IPS DF 4.7 (cell line): ENCODE results near the gene SLC25A29.

Experiments
- DNase-seq: peaks from one replicate; pipeline ENCODE4 v3.0.0-alpha.2; 2013; ENCODE audit warnings: low spot score; ENCODE audit errors: extremely low read depth

Gene SLC25A29

DNA sequence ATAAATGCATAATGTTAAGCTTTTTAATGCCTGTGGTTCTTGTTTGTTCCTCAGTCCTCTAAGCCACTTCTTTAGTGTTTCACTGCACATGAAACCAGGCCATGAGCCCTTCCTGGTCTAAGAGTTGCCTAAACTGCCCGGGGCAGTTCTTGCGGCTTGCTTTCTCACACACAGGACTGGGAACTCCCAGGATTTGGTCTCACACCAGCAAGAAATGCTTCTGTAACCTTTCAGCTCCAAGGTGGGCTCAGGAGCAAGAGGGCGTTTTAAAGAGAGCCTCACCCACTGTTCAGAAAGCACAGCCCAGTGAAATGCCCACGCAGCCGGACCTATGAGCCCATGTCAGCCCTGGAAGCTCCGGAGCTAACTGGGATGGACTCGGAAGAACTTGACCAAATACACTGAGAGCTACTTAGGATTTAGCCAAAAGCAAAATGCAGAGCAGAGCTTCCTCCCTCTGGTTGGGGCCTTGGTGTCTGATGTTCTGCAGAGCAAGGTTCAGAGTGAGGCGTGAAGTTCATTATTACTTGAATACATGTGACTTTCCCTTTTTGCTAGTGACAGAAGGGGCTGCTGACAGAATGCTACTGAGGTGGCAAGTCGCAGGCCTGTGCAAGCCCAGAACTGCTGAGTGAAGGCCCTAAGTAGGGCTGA is 23.4 kb downstream of the SLC25A29 start:
- no peak for DNase-seq

DNA sequence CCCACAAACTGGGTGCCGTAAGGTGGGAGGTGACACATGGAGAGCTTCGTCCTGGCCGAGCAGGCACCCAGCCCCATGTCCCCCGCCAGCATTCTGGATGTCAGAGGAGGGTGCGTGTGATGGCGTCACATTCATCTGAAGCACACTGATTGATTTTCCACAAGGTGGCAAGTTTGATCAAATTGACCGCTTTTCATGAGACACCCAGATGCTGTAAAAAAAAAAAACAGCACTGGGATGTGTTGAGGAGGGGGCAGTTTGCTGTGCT is 24.2 kb downstream of the SLC25A29 start:
- no peak for DNase-seq

DNA sequence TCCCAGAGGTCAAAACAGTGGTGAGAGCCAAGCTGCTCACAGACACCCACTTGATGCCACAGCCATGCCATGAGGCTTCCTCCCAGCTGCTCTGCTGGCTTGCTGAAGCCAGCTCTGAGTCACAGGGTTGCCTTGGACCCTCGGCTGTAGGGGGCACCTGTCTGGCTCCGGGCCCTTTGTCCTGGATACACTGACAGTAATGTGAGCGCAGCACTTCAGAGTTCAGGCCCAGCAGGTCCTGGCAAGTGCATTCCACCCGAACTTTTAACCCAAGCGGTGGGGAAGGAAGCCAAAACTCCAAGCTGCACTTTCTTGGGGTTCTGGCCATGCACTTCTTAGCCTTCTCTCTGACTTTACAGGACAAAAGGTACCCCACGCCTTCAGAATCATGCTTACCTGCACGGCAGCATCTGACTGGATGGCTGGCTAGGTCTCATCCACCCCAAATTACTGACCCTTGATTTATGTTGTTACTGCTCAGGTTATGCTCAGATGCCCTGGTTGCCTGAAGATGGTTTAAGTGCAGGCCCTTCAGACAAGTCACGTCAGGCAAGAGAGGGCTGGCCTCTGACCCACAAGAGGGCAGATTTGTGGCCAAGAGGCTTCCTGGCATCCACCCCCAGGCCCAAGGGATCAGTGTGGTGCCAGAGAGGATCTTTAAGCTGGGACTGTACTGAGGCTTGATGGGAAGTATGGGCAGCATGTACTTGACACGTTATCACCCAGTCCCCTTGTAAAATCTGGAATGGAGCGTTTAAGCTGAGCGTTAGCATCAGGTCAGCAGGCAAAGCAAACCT is 24.8 kb downstream of the SLC25A29 start:
- no peak for DNase-seq

DNA sequence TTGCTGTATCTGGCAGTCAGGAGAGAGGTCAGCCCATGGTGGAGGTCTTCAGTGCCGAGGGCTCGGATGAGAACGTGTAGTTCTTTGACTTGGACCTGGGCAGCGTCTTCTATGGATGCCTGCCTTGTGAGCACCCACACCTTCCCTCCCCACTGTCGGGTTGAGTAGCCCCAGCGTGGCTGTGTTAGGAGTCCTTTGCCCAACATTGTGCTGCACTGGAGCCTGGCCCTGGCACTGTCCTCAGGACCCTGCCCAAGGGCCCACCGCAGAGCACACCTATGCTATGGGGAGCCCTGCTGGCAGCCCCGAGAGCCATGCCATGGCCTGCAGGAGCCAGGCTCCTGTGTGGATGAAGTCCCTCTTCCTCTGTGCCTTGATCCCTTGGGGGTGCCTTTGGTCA is 26.7 kb downstream of the SLC25A29 start:
- DNase-seq: no peak

DNA sequence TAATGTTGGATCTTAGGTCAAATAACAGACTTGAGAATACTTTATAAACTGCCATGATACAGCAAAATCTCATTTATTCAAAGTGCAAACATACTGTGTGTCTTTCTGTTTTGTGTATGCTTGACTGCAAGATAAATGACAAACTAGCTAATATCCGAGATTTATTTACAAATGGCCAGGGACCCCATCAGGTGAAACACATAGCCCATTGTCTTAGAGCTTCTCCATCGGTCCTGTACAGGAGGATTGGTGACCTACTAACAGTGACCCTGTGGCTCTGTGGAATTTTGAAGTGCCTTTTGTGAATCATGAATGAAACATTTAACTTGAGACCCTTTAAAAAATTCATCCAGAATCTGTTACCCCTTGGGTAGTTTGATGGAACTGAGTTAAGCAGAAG is 27.1 kb downstream of the SLC25A29 start:
- DNase-seq: no peak

DNA sequence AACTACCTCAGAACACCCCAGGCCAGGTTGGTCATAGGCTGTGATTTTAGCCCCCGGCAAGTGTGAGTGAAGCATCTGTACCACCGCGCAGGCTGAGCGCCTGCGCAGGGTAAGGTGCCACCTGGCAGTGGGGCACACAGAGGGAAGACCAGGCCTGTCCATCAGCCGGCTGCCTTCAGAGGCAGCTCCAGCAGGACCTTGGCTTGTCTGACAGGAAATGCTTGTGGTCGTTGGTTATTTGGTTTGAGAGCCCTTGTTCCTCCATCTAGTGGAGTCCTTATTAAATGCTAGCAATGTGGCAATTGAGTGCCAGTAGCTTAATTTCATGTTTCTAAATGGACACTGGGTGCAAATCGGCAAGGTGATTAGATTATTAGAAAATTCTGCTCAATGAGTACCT is 27.5 kb downstream of the SLC25A29 start:
- no peak for DNase-seq

DNA sequence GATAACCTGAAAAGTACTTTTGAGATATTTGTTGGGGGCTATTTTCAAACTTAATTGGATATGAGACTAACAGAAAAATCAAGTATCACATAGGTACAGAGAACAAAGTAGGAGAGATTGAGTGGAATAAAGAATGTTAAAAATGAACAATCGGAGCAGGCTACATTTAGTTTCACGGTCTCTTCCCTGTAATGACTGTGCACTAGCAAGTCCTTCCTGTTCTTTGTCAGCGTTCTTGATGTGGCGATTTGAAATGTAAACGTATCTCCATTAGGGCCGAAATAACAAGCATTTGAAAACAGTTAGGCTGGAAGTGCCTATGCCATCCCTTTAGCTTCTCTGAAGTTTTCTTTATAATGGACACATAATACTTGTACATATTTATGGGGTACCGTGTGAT is 31.0 kb downstream of the SLC25A29 start:
- DNase-seq: no peak

DNA sequence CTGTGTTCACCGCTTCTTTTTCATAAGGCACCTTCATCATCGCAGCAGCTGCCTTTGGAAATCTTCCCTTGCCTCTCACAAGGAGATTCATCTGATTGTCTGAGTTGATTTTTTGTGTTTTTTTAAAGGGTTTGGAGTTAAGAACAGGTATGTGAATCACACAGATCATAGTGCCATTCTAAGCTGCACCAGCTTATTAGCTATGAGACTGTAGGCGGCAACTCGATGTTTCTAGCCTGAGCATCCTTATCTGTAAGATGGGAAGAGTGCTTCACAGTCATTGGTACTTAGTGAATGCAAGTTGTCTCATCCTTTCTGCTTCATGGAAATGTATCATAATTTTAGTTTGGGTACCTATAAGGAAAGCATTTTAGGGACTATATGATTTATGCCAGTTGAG is 32.0 kb downstream of the SLC25A29 start:
- DNase-seq: no peak

DNA sequence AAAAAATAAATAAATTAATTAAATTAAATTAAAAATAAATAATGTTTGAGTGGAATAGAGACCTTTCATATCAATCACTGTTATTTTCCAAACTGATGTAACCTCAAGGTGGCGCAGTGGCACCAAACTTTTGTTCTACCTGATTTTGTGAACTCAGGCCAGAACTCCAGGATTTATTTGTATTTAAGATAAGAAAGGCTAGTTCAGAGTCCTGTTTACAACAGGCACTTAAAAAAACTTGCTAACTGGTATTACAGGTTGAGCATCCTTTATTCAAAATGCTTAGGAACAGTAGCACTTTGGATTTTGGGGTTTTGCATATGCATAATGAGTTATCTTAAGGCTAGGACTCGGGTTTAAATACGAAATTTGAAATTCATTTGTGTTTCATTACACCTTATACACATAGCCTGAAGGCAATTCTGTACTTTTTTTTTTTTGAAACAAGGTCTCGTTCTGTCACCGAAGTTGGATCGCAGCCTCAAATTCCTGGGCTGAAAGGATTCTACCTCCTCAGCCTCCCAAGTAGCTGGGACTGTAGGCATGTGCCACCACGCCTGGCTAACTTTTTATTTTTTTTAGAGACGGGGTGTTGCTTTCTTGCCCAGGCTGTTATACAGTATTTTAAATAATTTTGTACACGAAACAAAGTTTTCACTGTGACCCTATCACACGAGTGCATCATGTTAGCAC is 34.9 kb downstream of the SLC25A29 start:
- no peak for DNase-seq

DNA sequence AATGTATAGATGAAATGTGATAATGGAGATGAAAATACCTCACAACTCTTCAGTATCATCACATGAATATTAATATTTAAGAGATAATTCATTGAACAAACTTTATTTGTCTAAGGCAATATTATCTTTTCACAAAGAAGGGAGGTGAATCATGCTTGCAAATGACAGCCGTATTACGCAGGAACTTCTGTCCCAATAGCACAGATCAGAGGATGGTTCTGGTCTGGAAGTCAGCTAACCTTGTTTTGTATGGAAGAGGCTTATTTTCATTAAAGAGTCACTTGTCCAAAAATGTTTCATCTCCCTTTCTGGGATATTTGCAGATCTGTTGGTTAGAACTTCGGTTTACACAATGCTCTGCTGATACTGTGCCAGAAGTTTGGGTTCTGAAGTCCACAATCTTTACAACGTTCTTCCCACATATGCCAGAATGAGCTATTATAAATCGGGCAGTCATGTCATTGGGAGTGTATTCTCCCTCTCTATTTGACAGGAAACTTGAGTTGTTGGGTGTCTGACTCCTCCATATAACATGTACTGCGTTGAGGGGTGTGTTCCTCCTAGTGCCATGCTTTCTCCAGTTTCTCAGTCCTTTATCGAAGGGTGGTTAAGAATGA is 37.5 kb downstream of the SLC25A29 start:
- no peak for DNase-seq

DNA sequence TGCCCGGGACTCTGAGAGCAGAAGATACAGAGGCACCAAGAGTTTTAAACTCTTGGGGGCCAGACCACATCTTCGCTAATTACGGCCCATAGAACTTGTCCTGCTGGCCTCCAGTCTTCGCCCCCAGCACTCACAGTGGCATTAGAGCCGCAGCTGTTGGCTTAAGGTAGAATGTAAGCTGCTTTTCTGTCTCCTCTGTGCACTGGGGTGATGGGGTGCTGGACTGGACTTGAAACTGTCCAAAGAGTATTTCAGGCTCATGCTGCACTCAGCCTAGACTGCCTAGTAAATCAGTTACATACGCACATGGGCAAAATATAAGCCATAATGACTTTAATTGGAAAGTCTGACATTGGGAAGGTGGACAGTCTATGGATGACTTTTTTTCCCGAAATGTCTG is 38.3 kb downstream of the SLC25A29 start:
- no peak for DNase-seq

DNA sequence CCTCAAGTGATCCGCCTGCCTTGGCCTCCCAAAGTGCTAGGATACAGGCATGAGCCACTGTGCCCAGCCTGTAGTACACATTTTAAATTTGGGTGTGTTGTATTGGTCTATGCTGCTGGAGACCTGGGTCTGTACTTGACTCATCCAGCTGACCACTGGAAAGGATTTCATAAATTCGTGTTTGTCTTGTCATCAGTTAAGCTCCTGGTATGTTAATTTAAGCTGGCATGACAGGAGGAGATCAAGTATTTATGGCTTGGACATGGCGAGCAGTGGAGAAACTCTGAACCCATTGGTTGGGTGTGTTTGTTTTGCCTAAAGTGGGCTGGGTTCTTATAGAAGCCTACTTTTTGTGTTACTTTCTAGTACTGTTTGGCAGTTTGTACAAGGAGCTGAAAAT is 43.1 kb downstream of the SLC25A29 start:
- no peak for DNase-seq

DNA sequence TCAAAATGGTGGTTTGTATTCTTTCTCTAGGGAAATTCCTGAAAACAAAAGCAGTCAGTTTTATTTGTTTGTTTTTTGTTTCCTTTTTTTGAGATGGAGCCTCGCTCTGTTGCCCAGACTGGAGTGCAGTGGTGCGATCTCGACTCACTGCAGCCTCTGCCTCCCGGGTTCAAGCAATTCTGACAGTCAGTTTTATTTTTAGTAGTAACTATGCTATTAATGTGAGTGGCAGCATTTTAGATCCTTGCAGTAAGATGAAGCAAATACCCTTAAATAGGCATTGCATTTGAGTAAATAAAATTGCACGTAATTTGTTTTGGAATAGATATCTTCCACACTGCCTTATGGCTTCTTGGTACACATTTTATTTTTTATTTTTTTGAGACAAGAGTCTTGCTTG is 43.7 kb downstream of the SLC25A29 start:
- no peak for DNase-seq

DNA sequence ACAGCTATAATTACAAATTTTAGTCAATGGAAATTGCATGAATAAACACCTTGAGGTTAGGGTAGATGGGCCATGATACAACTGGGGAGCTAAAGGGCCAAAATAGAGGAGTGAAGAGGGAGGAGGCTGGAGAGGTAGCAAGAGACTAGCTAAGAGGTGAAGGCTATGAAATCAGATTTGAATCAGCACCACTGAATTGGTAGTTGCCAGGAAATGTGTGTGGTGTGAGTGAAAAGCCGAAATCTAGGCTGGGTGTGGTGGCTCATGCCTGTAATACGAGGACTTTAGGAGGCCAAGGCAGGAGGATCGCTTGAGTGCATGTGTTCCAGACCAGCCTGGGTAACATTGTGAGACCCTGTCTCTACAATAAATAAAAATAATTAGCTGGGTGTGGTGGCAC is 44.6 kb downstream of the SLC25A29 start:
- DNase-seq: no peak

DNA sequence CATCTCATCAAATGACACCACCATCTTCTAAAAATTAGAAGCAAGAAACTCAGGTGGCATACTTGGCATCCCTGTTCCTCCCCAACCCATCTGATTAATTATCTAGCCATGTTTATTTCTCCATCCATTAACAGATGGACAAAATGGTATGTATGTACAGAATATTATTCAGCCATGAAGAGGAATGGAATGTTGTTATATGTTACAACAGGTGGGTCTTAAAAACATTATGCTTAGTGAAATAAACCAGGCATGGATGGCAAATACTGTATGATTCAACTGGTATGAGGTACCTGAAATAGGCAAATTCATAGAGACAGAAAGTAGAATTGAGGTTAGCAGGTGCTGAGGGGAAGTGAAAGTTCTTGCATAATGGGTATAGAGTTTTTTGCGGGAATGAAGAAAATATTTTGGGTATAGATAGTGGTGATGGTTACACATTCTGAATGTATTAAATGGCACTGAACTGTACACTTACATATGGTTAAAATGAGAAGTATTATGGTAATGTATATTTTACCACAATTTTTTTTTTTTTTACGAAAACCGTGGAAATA is 49.8 kb downstream of the SLC25A29 start:
- DNase-seq: no peak

DNA sequence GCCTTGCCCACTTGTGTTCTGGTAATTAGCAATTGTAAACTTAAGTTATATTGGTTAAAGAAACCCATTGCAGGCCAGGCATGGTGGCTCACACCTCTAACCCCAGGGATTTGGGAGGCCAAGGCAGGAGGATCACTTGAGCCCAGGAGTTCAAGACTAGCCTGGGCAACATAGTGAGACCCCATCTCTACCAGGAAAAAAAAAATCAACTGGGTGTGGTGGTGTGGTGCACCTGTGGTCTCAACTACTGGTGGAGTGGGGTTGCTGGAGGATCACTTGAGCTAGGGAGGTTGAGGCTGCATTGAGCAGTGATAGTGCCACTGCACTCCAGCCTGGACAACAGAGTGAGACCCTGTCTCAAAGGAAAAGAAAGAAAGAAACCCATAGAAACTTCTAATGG is 53.6 kb downstream of the SLC25A29 start:
- DNase-seq: no peak

DNA sequence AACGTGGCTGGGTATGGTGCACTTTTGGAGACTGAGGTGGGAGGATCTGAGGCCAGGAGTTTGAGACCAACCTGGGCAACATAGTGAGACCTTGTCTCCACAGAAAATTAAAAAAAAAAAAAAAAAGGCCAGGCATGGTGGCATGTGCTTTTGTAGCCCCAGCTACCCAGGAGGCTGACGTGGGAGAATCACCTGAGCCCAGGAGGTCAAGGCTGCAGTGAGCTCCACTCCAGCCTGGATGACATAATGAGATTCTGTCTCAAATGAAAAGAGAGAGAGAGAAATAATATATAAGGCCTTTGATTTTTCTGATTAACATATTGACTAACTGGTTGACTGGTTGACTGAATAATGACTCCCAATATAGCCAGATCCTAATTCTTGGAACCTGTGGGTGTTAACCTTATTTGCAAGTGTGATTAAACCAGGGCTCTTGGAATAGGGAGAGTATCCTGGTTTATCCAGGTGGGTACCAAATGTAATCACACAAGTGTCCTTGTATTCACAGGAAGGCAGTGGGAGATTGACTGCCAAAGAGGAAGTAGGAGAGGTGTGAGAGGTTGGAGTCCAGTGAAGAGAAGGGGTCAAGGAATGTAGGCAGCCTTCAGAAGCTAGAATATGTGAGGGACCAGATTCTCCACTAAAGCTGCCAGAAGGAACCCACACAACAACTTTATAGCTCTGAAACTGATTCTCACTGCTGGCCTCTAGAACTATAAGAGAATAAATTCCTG is 55.3 kb downstream of the SLC25A29 start:
- DNase-seq: no peak

DNA sequence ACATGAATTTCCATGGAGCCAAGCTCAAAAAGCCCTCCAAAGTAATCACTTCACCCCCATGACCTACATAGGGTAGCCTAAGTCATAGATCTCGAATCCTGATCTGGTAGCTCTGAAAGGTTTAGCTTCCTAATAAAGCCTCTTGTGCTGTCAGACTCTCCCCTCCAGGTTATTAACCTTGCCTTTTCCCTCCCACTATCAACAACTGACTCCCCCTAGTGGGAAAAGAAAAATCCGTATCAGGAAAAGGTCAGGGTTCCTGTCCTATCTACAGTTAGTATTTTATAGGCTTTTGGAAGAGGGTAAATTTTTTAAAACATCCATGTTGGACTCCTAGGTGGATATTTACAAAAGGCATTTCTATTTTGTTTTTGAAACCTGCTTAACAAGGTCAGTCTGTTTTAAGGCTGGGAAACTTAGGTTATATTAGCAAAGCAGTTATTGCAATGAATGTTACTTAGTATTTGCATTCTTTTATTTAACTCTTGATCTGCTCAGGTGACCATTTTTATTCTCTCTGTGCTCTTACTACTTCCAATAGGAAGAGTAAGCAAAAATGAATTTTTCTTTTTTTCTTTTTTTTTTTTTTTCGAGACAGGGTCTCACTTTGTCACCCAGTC is 59.3 kb downstream of the SLC25A29 start:
- DNase-seq: no peak

DNA sequence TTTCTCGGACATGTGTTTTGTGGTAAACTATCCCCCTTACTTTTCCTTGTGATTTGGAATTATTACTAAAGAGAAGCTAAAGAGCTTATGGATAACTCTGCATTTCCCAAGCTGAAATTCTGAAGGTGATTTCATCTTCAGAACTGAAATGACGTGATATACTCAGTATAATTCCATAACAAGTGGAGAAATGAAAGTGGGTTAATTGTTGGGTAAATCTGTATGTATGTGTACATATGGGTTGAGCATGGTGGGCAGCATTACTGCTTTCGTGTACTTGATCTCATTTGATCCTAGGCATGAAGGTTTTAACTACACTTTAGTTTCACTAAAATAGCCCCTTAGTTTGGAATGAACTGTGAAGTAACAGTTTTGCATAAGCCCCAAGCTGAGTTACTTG is 63.2 kb downstream of the SLC25A29 start:
- DNase-seq: no peak

DNA sequence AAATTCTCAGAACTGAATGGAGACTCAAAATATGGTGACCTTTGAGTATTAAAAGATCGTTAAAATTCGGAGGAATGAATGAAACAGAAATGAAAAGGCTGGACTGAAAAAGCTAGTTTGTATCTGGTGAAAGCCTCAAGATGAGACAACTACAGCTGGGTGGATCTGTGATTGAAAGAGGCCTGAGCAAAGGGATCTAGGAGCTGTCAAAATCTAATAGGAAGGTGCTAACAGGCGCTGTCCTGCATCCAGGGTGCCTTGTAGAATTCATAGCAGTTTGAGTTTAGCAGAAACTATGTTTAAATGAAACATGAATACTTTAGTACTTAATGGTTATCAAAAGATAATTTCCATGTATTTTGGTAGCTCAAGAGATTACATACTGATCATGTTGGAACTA is 65.0 kb downstream of the SLC25A29 start:
- no peak for DNase-seq
